K562 (cell line): Measurements from ENCODE around the gene ARID5B. TPM values are rescaled to one million over a fixed set of nuclear protein-coding genes. Genes with fewer than 3 reads are reported as not detected.

Experiments used
- EGR1 ChIP-seq: fragments of 450-650 bp; conservative IDR thresholded peaks from 2 replicates; pipeline ENCODE4 v1.6.1; 2017; ENCODE audit warnings: mild to moderate bottlenecking
- ZBED1 ChIP-seq: IDR thresholded peaks from 2 replicates; pipeline ENCODE4 v1.6.1; 2014
- ZNF3 ChIP-seq: fragments of 250-450 bp; sonication (Bioruptor Pico); IDR thresholded peaks from 2 replicates; pipeline ENCODE4 v1.5.0; 2021; ENCODE audit warnings: mild to moderate bottlenecking, moderate library complexity
- polyA plus RNA-seq, 8 experiments: library from polyadenylated mRNA; depleted of rRNA in 4 of 8; stranded (reverse) in 5 of 8; unstranded in 3 of 8; fragments of >200 nt; fragmentation: Nextera tagmentation in 2 of 8; fragmentation: Illumina TruSeq in 1 of 8; extraction: Ambion mirVana in 2 of 8; extraction: Trizol in 1 of 8; gene quantifications; 2 replicates each; pipeline versions ENCODE4 v1.2.1 to v1.2.3, GENCODE V29; 2011 to 2014; ENCODE audit warnings: inconsistent platforms in 1 of 8, missing spikeins in 1 of 8
- total RNA-seq, 7 experiments: library from RNA; depleted of rRNA in 6 of 7; stranded (reverse); fragments of >200 nt in 6 of 7; fragmentation: Illumina TruSeq in 2 of 7; extraction: Trizol in 2 of 7; gene quantifications; 2 replicates each; pipeline versions ENCODE4 v1.2.1 to v1.2.3, GENCODE V29; 2011 to 2021; ENCODE audit warnings: low replicate concordance in 1 of 7
- TF ChIP-seq, protein P1 (sequence below): IDR thresholded peaks from 2 replicates; pipeline ENCODE4 v1.6.1; 2012; ENCODE audit warnings: low read depth, low read length, improper control_type of control experiment, borderline replicate concordance
- TF ChIP-seq, protein P2 (sequence below), 2 experiments: fragments of 450-650 bp in 1 of 2; sonication (generic) in 1 of 2; formaldehyde crosslinking in 1 of 2; IDR thresholded peaks in 1 of 2; conservative IDR thresholded peaks in 1 of 2; 2 replicates each; pipeline versions ENCODE4 v1.6.1 to v1.8.1; 2016 to 2023; ENCODE audit warnings: mild to moderate bottlenecking in 2 of 2, moderate library complexity in 2 of 2, inconsistent platforms in 1 of 2, missing genetic modification reagents in 1 of 2
- TF ChIP-seq, protein P3 (sequence below): fragments of 200-800 bp; sonication (Bioruptor generic); IDR thresholded peaks from 2 replicates; pipeline ENCODE4 v1.6.1; 2017; ENCODE audit warnings: missing genetic modification characterization, missing compliant biosample characterization

The ARID5B gene
- total and polyA plus RNA-seq, 9 of the 15 experiments (the other 6 are each of a cell fraction or from before 2014, with no cell fraction given), result 0.48 to 1.6 (median 0.80) TPM

DNA sequence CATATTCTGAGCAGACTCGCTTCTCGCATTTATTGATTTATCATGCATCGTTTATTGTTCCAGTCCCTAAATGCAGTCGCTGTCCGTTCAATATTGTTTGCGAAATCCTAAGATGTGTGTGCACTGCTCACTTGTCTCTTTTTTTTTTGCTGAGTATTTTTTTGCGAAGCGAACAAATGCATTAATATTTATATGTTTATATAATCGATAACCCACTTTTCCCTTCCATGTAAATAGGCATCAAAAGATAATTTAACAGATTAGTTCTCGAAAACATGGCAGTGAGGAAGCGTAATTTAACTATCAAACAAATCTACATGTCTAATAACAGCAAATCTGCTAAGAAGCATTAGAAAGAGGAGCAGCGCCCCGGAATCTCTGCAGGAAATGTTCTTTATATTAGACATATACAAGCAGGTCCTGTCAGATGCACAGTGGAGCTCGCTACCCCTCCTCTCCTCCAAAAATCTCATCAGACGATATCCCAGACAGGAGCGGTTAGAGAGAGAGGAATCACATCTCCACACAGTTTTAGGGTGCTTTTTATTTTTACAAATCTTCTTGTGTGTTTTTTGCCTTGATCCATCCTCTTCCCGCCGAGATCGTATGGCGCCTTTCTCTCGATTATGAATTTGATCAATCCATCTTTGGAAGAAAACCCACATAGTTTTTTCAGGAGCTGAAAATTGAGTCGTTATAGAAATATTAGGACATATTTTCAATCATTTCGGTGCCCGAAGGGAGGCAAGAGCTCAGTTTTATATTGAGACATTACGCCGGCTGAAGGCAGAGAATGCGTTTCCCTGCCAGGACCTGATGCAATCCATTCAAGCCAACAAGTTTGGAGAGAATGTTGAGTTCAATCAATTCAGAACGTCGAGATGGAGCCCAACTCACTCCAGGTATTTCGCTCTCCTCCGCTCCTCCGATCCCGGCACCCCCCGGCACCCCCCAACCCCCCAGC, at the start of gene ARID5B (continued):
- TF ChIP-seq, protein P1, sequence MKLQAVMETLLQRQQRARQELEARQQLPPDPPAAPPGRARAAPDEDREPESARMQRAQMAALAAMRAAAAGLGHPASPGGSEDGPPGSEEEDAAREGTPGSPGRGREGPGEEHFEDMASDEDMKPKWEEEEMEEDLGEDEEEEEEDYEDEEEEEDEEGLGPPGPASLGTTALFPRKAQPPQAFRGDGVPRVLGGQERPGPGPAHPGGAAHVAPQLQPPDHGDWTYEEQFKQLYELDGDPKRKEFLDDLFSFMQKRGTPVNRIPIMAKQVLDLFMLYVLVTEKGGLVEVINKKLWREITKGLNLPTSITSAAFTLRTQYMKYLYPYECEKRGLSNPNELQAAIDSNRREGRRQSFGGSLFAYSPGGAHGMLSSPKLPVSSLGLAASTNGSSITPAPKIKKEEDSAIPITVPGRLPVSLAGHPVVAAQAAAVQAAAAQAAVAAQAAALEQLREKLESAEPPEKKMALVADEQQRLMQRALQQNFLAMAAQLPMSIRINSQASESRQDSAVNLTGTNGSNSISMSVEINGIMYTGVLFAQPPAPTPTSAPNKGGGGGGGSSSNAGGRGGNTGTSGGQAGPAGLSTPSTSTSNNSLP, result peak; percentile 55
- TF ChIP-seq ZBED1 (no peak), ZNF3 (CRISPR knock-in tag) (no peak), EGR1 (no peak)
- TF ChIP-seq, protein P2, sequence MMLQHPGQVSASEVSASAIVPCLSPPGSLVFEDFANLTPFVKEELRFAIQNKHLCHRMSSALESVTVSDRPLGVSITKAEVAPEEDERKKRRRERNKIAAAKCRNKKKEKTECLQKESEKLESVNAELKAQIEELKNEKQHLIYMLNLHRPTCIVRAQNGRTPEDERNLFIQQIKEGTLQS (IDR thresholded peaks at IDR 0.05), result peak; percentile 31; the same call in 1 of the 2 replicates
- TF ChIP-seq, protein P2 (CRISPR knock-in tag; conservative IDR thresholded peaks at IDR 0.05), result no peak
- TF ChIP-seq, protein P3, sequence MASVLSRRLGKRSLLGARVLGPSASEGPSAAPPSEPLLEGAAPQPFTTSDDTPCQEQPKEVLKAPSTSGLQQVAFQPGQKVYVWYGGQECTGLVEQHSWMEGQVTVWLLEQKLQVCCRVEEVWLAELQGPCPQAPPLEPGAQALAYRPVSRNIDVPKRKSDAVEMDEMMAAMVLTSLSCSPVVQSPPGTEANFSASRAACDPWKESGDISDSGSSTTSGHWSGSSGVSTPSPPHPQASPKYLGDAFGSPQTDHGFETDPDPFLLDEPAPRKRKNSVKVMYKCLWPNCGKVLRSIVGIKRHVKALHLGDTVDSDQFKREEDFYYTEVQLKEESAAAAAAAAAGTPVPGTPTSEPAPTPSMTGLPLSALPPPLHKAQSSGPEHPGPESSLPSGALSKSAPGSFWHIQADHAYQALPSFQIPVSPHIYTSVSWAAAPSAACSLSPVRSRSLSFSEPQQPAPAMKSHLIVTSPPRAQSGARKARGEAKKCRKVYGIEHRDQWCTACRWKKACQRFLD (CRISPR knock-in tag), result no peak
